ENCODE data around the gene NACC1. TPM values are rescaled to one million over a fixed set of nuclear protein-coding genes. Genes with fewer than 3 reads are reported as not detected.

The NACC1 gene
- total RNA-seq, 2 donors from 2014 or later = 56.7 to 119 TPM

DNA sequence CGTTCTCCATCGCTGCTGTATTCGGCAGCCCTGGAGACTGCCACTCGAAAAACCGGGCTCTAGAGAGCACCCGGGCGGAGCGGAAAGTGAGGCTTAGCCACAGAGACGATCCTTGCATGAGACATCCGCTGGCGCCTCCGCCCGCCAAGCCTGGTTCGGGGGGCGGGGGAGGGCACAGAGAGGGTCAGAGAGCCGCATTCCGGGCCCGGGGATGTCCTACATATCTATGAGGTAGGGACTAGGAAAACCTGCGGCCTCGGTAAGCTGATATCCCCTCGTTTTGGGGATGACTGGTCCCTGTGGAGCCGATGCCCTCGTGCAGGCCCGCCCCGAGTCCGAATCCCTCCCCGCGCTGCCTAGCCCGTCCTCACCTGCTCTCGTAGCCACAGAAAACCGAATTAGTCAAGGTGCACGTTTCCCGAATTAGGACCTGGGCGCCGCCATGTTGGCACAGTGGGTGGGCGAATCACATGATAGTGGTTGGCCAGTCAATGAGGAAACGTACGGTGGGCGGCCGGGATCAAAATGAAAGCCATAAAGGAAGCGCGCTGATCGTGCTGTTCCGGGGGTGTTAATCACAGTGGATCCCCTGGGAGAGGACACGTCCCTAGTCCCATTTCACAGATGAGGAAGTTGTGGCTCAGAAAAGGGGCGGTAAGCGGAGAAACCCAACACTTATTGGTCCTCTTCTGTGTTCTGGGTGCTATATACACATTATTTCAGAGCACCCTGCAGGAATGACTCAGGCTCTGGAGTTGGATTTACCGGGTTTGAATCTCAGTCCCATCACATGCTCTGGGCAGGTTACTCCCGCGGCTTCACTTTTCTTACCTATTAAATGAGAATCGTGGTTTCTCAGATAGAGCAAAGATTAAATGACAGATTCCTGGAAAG is 1.5 kb upstream of the NACC1 start, which contains the start of gene TRMT1:
TSS of gene TRMT1 (minus strand) at position 459 of the 894 bp plus-strand sequence. CDS start at position 118, 341 bp downstream.
- no peaks in the 10 kb centered on the region for H3K9me3 ChIP-seq
- H3K4me1 ChIP-seq = peaks cover 16% of the 10 kb centered on the region
- H3K9ac ChIP-seq (ENCODE audit: low read depth in 2 of 2, low read length in 2 of 2) = peak within 1 kb of the TSS; percentile 69 to 75
- H3K27ac ChIP-seq = peak within 1 kb of the TSS; percentile 75
- H3K27me3 ChIP-seq = no peaks in the 10 kb centered on the region
- no peaks in the 10 kb centered on the region for H3K36me3 ChIP-seq
- H3K4me3 ChIP-seq = peak within 1 kb of the TSS; percentile 94
- TF ChIP-seq, protein P1, sequence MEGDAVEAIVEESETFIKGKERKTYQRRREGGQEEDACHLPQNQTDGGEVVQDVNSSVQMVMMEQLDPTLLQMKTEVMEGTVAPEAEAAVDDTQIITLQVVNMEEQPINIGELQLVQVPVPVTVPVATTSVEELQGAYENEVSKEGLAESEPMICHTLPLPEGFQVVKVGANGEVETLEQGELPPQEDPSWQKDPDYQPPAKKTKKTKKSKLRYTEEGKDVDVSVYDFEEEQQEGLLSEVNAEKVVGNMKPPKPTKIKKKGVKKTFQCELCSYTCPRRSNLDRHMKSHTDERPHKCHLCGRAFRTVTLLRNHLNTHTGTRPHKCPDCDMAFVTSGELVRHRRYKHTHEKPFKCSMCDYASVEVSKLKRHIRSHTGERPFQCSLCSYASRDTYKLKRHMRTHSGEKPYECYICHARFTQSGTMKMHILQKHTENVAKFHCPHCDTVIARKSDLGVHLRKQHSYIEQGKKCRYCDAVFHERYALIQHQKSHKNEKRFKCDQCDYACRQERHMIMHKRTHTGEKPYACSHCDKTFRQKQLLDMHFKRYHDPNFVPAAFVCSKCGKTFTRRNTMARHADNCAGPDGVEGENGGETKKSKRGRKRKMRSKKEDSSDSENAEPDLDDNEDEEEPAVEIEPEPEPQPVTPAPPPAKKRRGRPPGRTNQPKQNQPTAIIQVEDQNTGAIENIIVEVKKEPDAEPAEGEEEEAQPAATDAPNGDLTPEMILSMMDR (IDR thresholded peaks at IDR 0.05) = no peak
- intact Hi-C loops (cut with DNase I) = no loop called here
- peak; percentile 97 for DNase-seq

DNA sequence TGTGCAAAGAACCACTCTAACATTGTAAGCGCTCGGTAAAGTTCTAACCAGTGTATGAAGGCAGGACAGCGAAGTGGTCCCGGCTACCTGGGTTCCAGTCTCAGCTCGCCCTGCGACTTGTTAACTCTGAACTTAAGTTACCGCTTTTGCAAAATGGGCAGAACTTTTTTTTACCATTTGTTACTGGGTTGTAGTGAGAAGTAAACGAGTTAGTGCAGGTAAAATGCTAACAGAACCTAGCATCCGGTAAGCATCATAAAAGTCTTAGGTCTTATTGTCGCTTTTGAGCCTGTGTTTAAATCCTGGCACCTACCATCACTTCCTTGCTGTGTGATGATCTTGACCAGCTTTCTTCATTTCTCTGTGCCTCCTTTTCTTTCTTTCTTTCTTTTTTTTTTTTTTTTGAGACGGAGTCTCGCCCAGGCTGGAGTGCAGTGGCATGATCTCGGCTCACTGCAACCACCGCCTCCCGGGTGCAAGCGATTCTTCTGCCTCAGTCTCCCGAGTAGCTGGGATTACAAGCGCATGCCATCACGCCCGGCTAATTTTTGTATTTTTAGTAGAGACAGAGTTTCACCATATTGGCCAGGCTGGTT is 790 bp upstream of the NACC1 start:
- intact Hi-C loops (cut with DNase I) = no loop called here
- peak overlapping the region; percentile 75 for H3K27ac ChIP-seq
- no peaks in the 10 kb centered on the region for H3K27me3 ChIP-seq
- H3K9me3 ChIP-seq = no peaks in the 10 kb centered on the region
- peaks cover 16% of the 10 kb centered on the region for H3K4me1 ChIP-seq
- H3K36me3 ChIP-seq = no peaks in the 10 kb centered on the region
- H3K4me3 ChIP-seq = peak overlapping the region; percentile 94
- peak overlapping the region in 1 of 2 donors; percentile 69 for H3K9ac ChIP-seq (ENCODE audit: low read depth in 2 of 2, low read length in 2 of 2)
- DNase-seq = no peak
- TF ChIP-seq, protein P1 (IDR thresholded peaks at IDR 0.05) = no peak

DNA sequence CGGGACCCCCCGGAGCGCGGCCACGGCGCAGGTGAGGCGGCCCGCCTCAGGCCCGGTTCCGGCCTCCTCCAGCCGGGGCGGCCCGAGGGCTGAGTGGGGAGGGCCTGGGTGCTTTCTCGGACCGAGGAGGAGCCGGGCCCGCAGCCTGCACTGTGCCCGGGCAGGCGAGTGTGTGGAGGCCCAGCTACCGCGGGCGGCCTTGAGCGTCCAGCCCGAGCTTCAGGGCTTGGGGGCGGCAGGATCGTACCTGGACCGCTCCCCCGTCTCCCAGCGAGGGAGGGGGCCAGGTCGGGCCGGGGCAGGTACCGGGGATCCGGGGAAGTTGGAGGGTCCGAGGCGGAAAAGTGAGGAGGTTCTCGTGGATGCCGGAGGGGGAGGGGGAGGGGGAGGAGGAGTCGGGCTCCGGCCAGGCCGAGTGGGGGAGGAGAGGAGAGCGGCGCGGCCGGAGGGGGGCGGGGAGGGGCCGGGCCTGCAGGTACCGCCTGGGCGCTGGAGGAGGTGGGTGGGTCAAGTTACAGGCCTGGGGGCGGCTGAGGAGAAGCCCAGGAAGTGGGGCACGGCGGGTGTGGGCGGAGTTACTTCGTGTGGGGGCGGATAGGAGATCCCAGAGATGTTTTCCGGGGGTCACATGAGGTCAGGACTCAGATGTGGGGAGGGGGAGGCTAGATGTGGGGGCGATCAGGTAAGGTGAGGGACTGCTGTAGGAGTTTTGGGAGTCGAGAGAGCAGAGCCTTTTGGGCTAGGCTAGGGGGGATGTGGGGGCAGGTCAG is 545 bp downstream of the NACC1 start:
- intact Hi-C loops (cut with DNase I) = no loop called here
- no peaks in the 10 kb centered on the region for H3K36me3 ChIP-seq
- no peaks in the 10 kb centered on the region for H3K9me3 ChIP-seq

DNA sequence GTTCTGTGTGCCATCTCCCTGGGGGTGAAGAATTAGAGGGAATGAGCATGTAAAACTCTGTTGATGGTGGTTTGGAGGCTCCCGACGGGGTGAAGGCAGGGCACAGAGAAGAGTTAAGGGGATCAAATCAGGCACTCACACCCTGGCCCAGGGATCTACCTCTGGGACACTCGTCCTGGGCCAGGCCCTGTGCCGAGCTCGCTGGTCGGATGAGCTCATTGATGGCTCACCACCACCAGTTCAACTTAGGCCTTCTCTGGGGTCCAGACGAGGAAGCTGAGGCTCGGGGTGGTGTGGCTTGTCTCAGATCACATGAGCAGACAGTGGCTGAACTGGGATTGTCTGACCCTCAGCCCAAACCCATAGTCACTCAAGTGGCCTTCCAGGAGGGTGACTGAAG is 1.6 kb downstream of the NACC1 start:
- TF ChIP-seq, protein P1 (IDR thresholded peaks at IDR 0.05) = no peak
- no peak overlapping the region for H3K4me3 ChIP-seq
- intact Hi-C loops (cut with DNase I) = no loop called here
- H3K9ac ChIP-seq (ENCODE audit: low read depth in 2 of 2, low read length in 2 of 2) = peak overlapping the region; percentile 33 to 73
- peaks cover 16% of the 10 kb centered on the region for H3K4me1 ChIP-seq
- no peak for DNase-seq
- no peak overlapping the region for H3K27ac ChIP-seq
- H3K36me3 ChIP-seq = no peaks in the 10 kb centered on the region
- H3K27me3 ChIP-seq = no peaks in the 10 kb centered on the region
- H3K9me3 ChIP-seq = no peaks in the 10 kb centered on the region

More for the DNA sequence above, 545 bp downstream of the NACC1 start:
- no peaks in the 10 kb centered on the region for H3K27me3 ChIP-seq
- TF ChIP-seq, protein P1 (IDR thresholded peaks at IDR 0.05) = no peak
- H3K4me3 ChIP-seq = peak overlapping the region; percentile 95
- H3K4me1 ChIP-seq = peaks cover 16% of the 10 kb centered on the region
- H3K9ac ChIP-seq (ENCODE audit: low read depth in 2 of 2, low read length in 2 of 2) = peak overlapping the region; percentile 70 to 73
- DNase-seq = peak; percentile 64
- no peak overlapping the region for H3K27ac ChIP-seq

DNA sequence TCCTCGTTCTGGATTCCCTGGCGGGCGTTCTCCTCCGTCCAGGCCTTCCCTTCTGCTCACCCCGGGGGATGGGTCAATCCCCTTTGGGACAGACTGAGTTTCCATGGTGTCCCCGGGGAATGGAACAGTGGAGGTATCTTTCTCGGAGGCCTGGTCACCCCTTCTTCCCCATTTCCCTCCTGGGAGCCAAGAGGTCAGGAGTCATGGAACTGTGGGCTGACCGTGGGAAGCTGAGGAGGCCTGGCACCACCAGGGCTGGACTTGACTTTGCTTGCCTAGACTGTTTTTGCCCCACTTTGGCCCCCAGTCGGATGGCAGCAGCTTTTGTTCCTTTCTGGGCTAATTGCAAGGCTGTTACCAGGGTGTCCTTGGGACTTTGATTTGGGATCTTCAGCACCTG is 2.0 kb downstream of the NACC1 start:
- no peak for DNase-seq
- H3K4me1 ChIP-seq = peaks cover 16% of the 10 kb centered on the region
- no peaks in the 10 kb centered on the region for H3K36me3 ChIP-seq
- no peaks in the 10 kb centered on the region for H3K27me3 ChIP-seq
- H3K4me3 ChIP-seq = no peak overlapping the region
- H3K9ac ChIP-seq (ENCODE audit: low read depth in 2 of 2, low read length in 2 of 2) = peak overlapping the region in 1 of 2 donors; percentile 33
- H3K27ac ChIP-seq = no peak overlapping the region
- TF ChIP-seq, protein P1 (IDR thresholded peaks at IDR 0.05) = no peak
- no peaks in the 10 kb centered on the region for H3K9me3 ChIP-seq
- intact Hi-C loops (cut with DNase I) = no loop called here

Data from colonic mucosa (tissue), 4 donors.